ENCODE results near the gene TPM2.

- no peak for TF ChIP-seq CTCF (conservative IDR thresholded peaks at IDR 0.05 in 1 of 2, IDR thresholded peaks at IDR 0.05 in 1 of 2; ENCODE audit: extremely low read depth in 1 of 2, insufficient read depth in 1 of 2, low read depth in 1 of 2, low read length in 2 of 2)
- TF ChIP-seq EZH2 (IDR thresholded peaks at IDR 0.05; ENCODE audit: borderline replicate concordance, low read length) = no peak
These were observed 40.0 kb downstream of the TPM2 start for GRCh38 chr9:35649431-35650340.
